ENCODE data around the gene GRID2.

GRID2 gene

DNA sequence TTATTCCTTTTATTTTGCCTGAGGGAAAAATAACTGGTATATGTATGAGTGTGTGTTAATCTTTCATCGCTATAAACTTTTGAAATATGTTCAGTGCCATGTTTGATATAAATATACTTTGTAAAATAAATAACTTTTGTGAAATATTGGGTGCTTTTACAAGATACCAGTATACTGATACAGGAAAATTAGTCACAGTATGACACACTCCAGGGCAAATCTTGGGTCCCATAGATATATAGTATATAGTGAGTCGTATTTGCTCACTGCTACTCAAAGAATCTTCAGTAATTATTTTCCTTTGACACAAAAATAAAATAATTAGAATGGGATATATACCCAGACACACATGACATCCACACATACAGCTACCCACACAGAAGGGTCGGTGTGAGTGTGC is 472.3 kb downstream of the GRID2 start:
- DNase-seq, result no peak

DNA sequence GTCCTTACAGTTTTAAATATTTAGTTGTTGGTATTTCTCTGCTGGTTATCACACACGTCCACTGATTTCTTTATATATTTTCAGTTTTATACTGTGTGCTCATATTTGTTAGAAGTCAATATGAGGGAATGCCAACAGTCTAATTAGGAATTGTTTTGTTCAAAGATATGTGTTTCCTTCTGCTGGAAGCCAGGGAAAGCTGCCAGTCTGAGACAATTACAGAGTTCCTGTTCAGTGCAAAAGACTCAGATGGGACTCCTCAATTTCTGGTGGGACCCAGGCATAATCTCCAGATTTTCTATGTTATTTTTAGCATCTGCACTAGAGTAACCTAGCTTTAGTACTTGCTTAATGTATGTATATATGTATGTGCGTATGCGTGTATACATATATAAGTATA is 486.0 kb downstream of the GRID2 start:
- no peak for DNase-seq

DNA sequence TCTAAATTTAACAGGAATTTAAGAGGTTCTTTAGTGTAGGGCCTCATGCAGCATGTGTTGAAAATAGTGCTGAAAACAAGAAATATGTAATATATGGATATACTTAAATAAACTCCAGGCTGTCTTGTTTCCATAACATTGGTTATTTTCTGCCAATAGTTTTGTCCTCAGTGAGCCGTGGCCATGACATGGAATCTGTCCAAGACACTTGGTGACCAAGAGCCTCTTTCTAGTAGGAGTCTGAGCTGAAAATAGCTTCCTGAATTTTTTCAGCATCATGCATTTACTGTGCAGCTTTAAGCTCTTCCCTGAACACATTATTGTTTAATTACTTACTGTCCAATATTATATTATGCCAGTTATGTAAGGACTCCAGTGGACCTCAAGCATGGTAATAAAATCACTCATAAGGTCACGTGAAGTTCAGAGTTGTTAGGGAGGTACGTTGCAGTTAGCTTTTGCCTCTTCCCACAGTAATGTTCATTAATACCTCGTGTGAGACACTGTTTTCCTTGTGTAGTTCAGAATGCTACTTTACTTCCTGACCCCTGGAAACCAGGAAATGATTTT is 488.2 kb downstream of the GRID2 start:
- no peak for DNase-seq

DNA sequence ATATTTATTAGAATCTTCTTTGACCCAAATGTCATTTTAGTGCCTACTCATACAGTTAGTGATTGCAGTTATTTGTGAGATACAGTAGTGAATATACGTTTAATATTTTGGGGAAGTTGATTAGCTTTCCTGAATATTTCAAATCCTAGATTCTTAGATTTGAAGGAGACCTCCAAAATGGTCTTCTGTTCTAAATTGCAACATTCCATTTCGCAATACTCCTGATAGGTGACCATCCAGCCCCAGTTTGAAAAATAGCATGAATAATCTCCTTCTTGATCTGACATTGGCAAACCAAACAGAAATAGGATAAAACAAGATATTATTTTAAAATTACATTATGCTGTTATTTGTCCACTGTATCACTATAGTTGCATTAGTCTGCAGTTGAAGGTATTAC is 505.6 kb downstream of the GRID2 start:
- no peak for DNase-seq

DNA sequence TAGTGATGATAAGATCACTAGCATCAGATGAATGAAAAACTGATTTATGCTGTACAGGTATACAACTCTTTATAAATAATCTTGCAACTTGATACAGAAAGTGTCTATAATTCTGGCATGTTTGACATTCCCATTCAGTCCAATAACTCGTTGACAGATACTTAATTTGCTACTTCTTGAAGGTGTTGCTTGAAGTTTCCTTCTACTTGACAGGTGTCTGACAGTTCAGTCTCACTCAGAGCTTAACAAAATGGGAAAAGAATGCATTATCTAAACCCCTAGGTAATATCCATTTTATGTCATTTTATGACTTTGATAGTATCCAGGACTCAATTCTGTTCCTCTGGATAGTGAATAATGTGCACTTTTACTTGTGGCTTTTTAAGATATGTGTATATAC is 508.9 kb downstream of the GRID2 start:
- no peak for DNase-seq

DNA sequence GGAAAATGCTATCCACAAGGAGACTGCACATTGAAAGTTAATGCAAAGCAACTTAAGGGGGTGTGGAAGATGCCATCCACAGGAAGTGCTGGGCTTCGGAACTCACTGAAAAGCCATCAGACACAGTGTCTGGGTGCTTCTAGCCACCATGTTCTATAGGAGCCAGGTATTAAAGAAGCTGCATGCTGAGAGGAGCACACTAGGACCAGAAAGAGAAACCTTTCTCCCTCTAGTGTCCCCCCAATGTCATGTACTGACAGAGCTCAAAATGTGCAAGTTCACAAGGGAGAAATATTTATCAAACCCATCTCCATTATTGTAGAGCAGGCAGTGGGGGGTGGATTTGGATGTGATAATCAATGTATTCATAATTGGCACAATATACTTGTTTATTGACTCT is 510.9 kb downstream of the GRID2 start:
- DNase-seq, result no peak

DNA sequence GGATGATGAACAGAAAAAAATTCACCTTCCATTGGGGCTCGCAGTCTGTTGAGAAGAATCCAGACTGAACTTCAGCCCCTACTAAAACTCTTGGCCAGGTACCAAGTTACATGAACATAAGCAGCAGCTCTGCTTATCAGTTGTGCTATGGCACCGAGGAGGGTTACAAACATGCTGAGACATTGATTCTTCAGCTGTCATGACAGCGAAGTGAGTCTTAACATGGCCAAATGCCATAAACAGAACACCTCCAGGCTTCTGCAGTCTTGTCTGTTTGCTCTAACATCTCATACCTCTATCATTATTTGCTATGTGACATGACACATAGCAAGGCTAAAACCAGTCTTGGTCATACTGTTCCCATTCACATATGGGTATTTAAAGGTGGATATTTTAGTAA is 521.5 kb downstream of the GRID2 start:
- no peak for DNase-seq

DNA sequence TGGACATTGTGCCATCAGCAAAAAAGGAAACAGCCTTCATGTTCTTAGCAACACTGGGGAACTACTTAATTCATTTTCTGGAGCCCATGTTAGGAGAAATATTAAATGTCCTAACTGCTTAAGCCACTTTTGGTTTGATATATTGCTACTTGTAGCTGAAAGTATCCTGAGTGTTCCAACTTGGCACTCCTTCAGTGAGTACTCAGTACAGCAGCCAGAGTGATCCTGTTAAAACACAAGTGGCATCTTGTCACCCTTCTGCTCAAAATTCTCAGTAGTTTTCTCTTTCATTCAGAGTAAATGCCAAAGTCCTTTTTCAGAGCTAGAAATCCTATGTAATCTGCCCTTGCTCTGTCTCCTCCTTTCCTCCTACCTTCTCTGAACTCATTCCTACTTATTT is 522.0 kb downstream of the GRID2 start:
- DNase-seq, result no peak

DNA sequence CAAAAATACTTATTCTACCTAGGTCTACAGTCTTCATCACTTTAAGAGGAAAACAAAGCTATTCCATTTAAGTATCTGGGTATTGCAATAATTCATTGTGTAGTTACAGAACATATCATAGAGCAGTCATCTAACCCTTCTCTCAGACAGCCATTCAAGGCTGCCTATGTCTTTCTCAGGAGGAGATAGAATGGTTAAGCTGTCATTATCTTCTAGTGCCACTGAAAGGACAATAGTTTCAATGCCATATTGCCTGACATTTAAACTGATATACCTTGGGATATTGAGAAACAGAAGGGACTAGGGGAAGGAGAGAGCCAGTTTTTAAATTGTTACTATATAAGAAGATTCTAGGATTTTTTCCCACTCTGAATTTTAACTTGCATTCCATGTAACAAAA is 527.0 kb downstream of the GRID2 start:
- no peak for DNase-seq

DNA sequence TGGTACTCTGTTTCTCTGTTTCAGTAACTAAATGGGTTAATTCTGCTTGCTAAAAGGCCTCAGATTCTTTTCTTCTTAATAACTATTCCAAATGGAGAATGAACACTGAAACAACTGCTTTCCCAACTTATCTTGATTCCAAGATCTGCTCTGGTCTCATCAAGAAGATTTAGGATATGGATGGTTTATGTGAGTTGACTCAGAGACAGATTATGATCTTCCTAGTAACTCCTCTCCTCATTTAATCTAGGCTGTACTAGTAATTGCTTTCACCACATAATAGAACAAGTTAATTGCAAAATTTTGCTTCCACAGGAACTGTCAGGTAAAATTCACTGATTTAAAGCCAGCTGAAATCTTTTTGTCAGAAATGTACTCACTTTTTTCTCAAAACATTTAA is 537.1 kb downstream of the GRID2 start:
- DNase-seq, result no peak

DNA sequence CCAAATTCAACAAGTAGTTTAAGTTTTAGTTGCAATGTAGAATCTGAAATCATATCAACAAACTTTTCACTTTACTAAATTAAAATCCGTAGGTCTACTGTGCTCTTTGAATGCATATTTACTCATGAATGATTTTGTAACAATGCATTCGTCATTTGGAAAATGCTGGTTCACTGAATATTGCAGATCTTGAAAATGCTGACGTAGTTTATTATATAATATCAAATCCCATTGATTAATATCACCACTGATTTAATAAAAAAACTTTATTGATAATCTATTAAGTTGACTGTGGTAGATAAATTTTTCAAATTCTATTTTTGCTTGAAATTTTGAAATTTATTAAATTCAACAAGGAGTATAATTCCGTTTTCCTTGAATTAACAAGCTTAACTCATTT is 540.0 kb downstream of the GRID2 start:
- no peak for DNase-seq

DNA sequence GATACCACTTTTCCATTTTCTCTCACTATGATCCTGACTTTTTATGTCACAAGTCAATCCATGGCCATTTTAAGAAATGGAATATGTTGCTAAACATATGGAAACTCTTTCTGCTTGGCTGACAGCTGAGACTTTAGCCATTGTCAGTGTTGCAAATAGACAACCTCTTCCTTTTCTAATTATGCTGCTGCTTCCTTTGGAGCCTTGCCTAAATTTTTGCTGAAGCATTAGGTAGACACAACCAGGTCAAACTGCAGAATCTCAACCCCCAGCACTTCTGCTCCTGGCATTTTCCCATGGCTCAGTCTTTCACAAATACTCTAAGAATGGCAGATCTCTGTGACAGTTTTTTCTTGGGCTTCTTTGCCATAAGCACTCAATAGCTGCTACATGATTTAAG is 543.3 kb downstream of the GRID2 start:
- DNase-seq, result no peak

DNA sequence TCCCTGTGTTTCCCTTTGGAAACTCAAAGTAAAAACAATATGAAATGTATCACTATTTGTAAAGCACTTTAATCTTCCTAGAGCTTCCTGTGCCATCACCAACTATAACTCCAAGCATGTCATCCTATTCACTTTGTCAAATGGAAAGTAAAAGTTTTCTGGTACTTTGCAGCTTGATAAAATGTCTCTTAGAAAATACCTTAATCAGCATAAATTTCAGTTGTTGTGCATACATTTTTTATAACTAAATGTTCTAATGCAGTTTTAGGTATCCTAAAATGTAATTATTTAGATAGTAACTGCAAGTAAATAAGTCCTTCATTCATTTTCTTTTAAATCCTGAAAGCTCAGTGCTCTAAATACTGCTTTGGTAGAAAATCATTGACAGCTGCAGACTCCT is 558.7 kb downstream of the GRID2 start:
- no peak for DNase-seq

DNA sequence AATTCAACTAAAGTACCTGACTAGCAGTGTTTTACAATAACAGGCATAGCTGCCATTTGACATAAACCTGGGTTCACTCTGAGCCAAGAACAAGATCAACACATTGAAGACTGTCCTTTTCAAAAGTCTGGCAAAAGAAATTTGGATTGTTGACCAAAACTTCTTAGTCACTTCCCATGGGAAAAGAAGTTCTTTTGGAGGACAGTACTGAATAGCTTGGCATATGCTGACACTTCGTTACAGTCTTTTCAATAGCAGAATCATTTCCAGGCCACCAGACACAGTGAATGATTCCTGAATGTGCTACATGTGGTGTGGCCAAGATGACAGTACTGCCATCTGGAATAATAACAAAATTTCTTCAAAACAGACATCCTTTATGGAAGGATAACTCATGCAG is 560.3 kb downstream of the GRID2 start:
- DNase-seq, result no peak

DNA sequence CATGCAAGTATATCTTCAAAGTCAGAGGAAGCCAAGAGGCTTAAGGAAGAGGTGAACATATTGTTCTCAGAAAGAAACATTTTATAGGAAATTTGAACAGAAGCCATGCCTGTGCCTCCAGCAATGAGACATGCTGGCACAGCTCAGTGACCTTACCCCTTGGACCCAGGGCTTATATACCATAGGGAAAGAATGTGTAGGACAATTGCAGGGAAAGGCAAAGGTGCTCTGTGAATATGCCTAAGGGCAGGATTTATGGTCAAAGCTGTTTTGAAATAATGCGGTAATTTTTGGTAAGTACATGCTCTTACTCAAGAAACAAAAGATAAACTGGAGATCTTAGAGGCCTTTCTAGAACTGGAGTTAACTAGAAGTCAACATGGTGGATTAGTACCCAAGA is 568.8 kb downstream of the GRID2 start:
- no peak for DNase-seq

DNA sequence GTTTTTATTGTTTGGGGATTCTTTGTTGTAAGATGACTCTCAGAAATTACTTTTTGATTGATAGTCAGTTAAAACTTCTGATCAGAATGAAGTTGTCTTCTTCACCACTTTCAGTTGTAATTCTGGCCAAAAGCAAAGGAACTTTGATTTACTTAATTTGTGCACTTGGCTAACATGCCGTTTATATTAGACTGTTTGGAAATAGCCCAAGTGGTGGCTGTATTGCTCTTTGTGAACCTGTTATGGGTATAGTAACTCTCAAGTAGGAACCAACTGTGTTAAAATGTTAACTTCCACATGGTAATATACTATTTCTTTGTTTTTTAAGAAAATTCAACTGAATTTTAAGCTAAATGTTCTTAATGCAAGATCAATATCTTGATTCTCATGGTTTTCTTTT is 581.9 kb downstream of the GRID2 start:
- DNase-seq, result no peak

DNA sequence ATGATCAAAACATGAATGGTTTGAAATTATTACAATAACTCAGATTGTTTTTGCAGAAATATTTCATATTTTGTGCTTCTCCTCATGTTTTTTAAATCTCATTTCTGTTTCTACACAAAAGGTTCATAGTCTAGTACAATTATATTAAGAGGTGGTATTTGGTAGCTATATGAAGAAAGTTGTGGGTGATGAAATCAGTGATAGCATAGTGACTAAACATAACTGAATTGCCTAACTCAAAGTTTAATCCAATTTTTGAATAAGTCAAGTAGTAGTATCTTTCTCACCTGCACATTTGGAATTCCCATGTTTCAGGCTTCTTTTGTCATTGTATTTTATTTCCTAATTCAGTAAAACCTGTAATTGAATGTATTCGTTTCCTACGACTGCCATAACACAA is 648.7 kb downstream of the GRID2 start:
- no peak for DNase-seq

DNA sequence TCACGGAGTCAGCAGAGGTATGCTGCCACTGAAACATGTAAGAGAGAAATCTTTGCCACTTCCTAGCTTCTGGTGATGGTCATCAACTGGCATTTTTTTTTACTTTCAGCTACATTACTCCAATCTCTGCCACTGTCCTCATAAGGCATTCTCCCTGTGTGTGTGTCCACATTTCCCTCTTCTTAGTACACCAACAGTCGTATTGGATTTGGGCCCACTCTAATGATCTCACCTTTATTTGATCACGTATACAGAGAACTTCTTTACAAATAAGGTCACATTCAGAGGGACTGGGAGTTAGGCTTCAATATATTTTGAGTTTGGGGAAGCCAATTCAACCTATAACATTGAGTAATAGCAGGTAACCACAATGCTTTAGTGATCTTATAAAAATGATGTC is 649.1 kb downstream of the GRID2 start:
- DNase-seq, result no peak

DNA sequence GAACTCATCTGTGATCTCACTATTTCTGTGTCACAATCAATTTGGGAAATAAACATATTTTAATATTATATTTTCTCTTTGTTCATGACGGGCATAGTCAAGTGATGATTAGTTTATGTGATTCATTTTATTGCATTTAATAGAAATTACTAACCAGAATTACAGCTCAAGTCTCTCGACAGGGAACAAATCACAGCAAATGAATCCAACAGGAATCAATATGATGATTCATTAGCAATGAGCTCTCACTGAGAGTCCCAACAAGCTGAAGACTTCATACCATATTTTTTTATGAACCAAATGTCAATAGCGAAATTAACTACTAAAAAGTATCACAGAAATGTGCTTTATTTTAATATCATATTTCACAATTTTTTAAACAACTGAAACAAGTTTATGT is 649.7 kb downstream of the GRID2 start:
- DNase-seq, result no peak

DNA sequence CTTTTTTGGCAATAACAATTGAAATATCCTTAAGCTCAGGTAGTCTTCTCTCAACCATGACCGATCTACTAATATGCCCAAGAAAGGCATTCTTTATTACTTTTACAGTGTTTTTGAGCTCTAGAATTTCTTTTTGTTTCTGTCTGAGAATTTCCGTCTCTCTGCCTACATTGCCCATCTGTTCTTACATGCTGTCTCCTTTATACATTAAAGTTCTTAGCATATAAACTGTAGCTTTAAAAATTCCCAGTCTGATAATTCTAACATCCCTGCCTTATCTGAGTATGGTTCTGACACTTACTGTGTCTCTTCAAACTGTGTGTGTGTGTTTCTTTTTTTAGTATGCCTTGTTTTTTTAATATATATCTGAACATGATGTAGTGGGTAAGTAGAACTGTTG is 658.1 kb downstream of the GRID2 start:
- no peak for DNase-seq

DNA sequence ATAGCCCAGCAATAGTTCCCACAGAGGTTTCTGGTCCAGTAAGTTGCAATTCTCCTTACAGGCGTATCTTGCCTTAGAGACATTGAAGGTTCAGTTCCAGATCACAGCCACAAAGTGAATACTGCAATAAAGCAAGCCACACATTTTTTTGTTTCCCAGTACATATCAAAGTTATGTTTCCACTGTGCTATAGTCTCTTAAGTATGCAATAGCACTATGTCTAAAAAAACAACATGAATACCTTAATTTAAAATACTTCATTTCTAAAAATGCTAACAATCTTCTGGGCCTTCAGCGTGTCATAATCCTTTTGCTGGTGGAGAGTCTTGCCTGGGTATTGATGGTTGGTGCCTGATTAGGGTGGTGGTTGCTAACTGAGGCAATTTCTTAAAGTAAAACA is 659.1 kb downstream of the GRID2 start:
- DNase-seq, result no peak

DNA sequence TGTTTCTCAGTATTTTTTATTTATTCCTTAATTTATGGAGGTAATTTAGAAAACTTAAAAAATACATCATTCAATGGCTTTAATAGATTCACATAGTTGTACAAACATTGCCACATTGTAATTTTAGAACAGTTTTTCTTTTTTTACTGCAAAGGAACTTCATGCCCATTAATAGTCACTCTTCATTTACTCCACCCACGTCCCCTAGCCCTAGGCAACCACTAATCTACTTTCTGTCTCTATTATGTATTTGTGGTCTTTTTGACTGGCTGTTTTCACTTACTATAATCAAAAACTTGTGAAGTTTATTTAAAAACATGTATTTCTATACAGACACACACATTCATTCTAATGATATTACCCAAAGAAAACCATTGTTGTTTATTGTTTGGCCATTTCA is 664.8 kb downstream of the GRID2 start:
- DNase-seq, result no peak

DNA sequence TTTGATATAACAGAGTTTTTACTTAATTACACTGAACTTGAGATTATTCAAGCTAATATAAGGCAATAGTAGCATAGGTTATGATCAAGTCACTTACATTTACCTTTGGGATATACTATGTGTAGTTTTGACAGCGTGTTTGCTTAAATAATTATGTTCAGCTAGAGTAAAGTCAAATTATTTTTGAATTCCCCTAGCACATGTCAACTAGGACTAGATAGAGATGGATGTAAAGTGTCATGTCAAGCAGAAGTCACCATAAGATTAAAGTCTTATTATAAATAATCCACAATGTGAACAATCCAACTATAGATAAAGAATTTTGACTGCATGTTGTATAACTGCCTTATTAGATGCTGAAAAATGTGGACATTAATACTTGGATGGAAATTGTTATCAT is 665.2 kb downstream of the GRID2 start:
- DNase-seq, result no peak

DNA sequence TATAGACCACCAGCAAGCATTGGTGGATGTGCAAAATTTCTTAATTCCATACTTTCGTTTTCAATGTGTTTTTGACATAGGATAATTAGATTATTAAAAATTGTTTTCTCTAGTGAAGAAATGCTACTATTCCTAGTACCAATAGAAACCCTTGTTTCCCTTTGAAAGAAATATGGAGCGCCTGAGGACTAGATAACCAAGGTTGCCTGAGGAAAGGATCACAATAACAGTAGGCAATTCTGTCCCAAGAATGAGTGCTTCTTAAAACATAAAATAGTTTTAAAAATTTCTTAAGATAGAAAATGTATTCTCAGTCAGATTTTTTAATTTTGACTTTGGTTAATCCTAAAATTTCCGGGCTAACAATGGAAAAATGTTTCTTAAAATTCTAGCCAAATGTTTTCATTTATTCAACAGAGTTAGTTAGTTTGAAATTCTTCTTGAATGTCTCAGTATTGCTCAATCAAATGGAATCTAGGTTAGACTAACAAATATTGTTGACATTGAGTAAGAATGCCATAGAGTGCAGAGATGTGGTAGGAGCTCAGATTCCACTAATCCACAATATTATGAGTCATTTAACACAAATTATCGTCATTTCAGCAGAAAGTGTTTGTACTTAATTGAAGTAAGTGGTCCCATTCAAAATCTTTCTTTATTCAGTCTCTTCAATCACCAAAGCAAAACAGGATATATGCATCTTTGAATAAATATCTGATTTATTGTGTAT is 666.0 kb downstream of the GRID2 start:
- DNase-seq, result no peak

DNA sequence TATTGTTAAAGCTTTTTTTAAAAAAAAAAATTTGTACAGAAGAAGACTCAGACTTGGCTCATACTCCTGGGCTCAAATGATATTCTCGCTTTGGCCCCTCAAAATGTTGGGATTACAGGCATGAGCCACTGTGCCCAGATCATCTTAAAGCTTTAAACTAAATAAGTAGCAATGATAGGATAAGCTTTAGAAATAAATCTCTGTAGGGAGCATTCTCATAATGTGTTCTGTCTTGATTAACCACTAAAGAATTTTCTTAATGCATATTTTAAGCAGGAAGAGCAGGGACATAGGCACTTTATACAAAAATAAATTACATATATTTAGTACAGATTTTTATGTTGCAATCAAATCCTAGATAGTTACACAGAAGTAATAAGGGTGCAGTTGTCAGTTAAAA is 667.2 kb downstream of the GRID2 start:
- DNase-seq, result no peak

Data from stimulated activated CD4-positive, alpha-beta T cell treated with anti-CD3 and anti-CD28 coated beads, Interleukin-2, amount 100 ng/mL, for 48 hours (primary cell).